GM21825 (cell line): ENCODE measurements around the gene RTN4IP1.

ENCODE experiments used
- ATAC-seq: cut with Tn5 transposase; IDR thresholded peaks from one replicate; pipeline ENCODE4 v1.9.1; 2021; ENCODE audit warnings: mild to moderate bottlenecking, moderate library complexity; ENCODE audit not compliant: unreplicated experiment

Gene RTN4IP1

GRCh38 chr6:106629103-106629858 is at the start of gene RTN4IP1, which contains the start of gene QRSL1:
RTN4IP1 (minus strand) TSS chr6:106629498; CDS start chr6:106629021, 477 bp downstream.
QRSL1 (plus strand) TSS chr6:106629578; CDS start chr6:106629682, 104 bp downstream.
- ATAC-seq, result peak; percentile 77

GRCh38 chr6:106677282-106677681 is 48.0 kb upstream of the RTN4IP1 start:
- no peak for ATAC-seq

- ATAC-seq, result no peak
Observed at GRCh38 chr6:106674541-106675229, 45.4 kb upstream of the RTN4IP1 start.

GRCh38 chr6:106671651-106672050 is 42.4 kb upstream of the RTN4IP1 start:
- ATAC-seq, result no peak

- no peak for ATAC-seq
Observed at GRCh38 chr6:106670236-106670635, 40.9 kb upstream of the RTN4IP1 start.

- no peak for ATAC-seq
Observed at GRCh38 chr6:106667022-106667402, 37.7 kb upstream of the RTN4IP1 start.

- peak; percentile 99 for ATAC-seq
Observed at GRCh38 chr6:106666282-106667021, 37.2 kb upstream of the RTN4IP1 start.

GRCh38 chr6:106662458-106662857 is 33.2 kb upstream of the RTN4IP1 start:
- no peak for ATAC-seq

- ATAC-seq, result no peak
Observed at GRCh38 chr6:106659859-106660258, 30.6 kb upstream of the RTN4IP1 start.

- ATAC-seq, result no peak
Observed at GRCh38 chr6:106658469-106658868, 29.2 kb upstream of the RTN4IP1 start.

GRCh38 chr6:106648651-106649308 is 19.5 kb upstream of the RTN4IP1 start:
- ATAC-seq, result peak; percentile 90

- ATAC-seq, result no peak
Observed at GRCh38 chr6:106643061-106643460, 13.8 kb upstream of the RTN4IP1 start.

GRCh38 chr6:106642476-106642875 is 13.2 kb upstream of the RTN4IP1 start:
- ATAC-seq, result no peak

GRCh38 chr6:106639812-106640211 is 10.5 kb upstream of the RTN4IP1 start:
- no peak for ATAC-seq

- peak; percentile 71 for ATAC-seq
Observed at GRCh38 chr6:106637717-106638341, 8.5 kb upstream of the RTN4IP1 start.

GRCh38 chr6:106637051-106637716 is 7.9 kb upstream of the RTN4IP1 start:
- ATAC-seq, result peak; percentile 19

GRCh38 chr6:106634565-106634964 is 5.3 kb upstream of the RTN4IP1 start:
- no peak for ATAC-seq

GRCh38 chr6:106631346-106631745 is 2.0 kb upstream of the RTN4IP1 start:
- no peak for ATAC-seq

- ATAC-seq, result no peak
Observed at GRCh38 chr6:106630366-106630765, 1.1 kb upstream of the RTN4IP1 start.

- no peak for ATAC-seq
Observed at GRCh38 chr6:106629859-106630163, 513 bp upstream of the RTN4IP1 start.
